Lower leg skin (tissue), 4 donors: ENCODE data around the gene TRAPPC3L. TPM values are rescaled to one million over a fixed set of nuclear protein-coding genes. Genes with fewer than 3 reads are reported as not detected.

Experiments
- DNase-seq, 2 donors: peaks; one replicate each; pipeline ENCODE4 v3.0.0-alpha.2; 2019; ENCODE audit warnings: low spot score in 2 of 2
- H3K4me3 ChIP-seq: fragments of 200-600 bp; sonication (generic); 2 replicates; pipeline ENCODE4 v1.5.1; 2017; ENCODE audit warnings: mild to moderate bottlenecking, low read depth; ENCODE audit not compliant: poor library complexity, severe bottlenecking
- POLR2A ChIP-seq, 2 donors: fragments of 450-650 bp; IDR thresholded peaks; one replicate each; pipeline ENCODE4 v1.6.1; 2016 to 2017; ENCODE audit warnings: antibody characterized with exemption in 2 of 2, mild to moderate bottlenecking in 1 of 2, moderate library complexity in 1 of 2
- WGBS, 2 donors: methylation state at CpG; one replicate each; pipeline ENCODE4 v1.1.5; 2018; 5-methylcytosine and 5-hydroxymethylcytosine counted together
- intact Hi-C: fragments of 100-400 bp; cut with DNase I; formaldehyde crosslinking; loops from one replicate; pipeline ENCODE4 v1.15.0; 2023; ENCODE audit warnings: low total_unique reads
- total RNA-seq, 4 donors: library from RNA; depleted of rRNA; stranded (reverse); fragments of >200 nt; gene quantifications; one replicate each; pipeline ENCODE4 v1.1.0, GENCODE V29; 2016
- TF ChIP-seq, protein P1 (sequence below), 3 donors: fragments of 450-650 bp; IDR thresholded peaks; one replicate each; pipeline ENCODE4 v1.5.1; 2016; ENCODE audit warnings: antibody characterized with exemption in 3 of 3, mild to moderate bottlenecking in 3 of 3, moderate library complexity in 2 of 3

The TRAPPC3L gene
- total RNA-seq, 4 donors from 2014 or later = not detected

DNA sequence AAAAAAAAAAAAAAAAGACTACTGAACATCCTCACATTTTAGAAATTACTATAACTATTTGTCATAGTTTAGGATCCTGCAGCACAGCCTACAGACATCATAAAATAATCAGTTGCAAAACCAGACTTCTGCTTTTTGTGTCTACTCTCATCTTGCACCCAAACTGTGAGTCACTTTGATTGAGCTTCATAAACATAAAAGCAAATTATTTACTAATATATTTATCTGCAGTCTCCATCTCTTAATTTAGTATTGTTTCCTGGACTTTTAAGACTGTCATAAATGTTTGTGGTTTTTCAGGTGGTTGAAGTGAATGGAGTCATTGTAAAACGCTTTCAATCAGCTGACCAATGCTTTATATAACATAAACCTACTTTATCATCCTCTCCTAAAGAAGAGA is 99.1 kb downstream of the TRAPPC3L start:
- no peak overlapping the region for H3K4me3 ChIP-seq
- TF ChIP-seq, protein P1, sequence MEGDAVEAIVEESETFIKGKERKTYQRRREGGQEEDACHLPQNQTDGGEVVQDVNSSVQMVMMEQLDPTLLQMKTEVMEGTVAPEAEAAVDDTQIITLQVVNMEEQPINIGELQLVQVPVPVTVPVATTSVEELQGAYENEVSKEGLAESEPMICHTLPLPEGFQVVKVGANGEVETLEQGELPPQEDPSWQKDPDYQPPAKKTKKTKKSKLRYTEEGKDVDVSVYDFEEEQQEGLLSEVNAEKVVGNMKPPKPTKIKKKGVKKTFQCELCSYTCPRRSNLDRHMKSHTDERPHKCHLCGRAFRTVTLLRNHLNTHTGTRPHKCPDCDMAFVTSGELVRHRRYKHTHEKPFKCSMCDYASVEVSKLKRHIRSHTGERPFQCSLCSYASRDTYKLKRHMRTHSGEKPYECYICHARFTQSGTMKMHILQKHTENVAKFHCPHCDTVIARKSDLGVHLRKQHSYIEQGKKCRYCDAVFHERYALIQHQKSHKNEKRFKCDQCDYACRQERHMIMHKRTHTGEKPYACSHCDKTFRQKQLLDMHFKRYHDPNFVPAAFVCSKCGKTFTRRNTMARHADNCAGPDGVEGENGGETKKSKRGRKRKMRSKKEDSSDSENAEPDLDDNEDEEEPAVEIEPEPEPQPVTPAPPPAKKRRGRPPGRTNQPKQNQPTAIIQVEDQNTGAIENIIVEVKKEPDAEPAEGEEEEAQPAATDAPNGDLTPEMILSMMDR (IDR thresholded peaks at IDR 0.05) = no peak
- no peak for TF ChIP-seq POLR2A (IDR thresholded peaks at IDR 0.05)
- intact Hi-C loops = no loop called here
- no peak for DNase-seq
- WGBS, 2 donors = 79 to 80% methylated on average over 1 of the region's 1 CpG

DNA sequence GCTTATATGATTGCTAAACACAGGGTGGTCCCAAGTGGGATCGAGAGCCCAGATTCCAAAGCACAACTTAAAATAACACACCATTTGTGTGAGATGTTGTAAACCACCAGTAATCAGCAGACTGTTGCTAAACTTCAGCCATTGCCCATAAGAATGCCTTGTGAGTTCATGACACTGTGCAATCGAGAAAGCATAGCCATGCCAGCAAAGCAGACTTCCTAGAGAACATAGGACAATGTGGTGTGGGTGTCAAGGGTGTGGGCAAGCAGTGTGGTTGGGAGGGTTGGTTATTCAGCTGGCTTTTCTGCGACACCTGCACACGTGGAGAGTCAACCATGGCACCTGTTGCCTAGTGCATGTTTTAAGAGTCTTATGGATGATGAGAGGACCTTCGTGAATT is 100.4 kb downstream of the TRAPPC3L start:
- 55 to 72% methylated on average over 5 of the region's 5 CpGs for WGBS, 2 donors
- intact Hi-C loops = no loop called here
- DNase-seq = no peak
- TF ChIP-seq POLR2A (IDR thresholded peaks at IDR 0.05) = no peak
- no peak overlapping the region for H3K4me3 ChIP-seq

Other genes starting within 250 kb of the TRAPPC3L start
- 10 to 100 TPM; 29.0 to 50.4 (median 38.7) TPM for gene DSE, start 174.7 kb downstream of the TRAPPC3L start, total RNA-seq
- gene CALHM6, start 84.3 kb downstream of the TRAPPC3L start, total RNA-seq = 1 to 10 TPM in 2 of 4 donors, under 1 TPM in 1, not detected in 1; 0.65 to 3.3 (median 2.6) TPM
- 1 to 10 TPM in 3 of 4 donors, under 1 TPM in 1; 0.34 to 3.9 (median 1.7) TPM for gene CALHM5, start 34.0 kb downstream of the TRAPPC3L start, total RNA-seq
- gene CALHM4, start 8.1 kb upstream of the TRAPPC3L start, total RNA-seq = 1 to 10 TPM in 1 of 4 donors, not detected in 3; 4.5 TPM
- gene RWDD1, start 25.8 kb upstream of the TRAPPC3L start, total RNA-seq = 10 to 100 TPM; 21.9 to 37.1 (median 30.5) TPM
- gene RSPH4A, start 70.8 kb upstream of the TRAPPC3L start, total RNA-seq = under 1 TPM in 3 of 4 donors, not detected in 1; 0.19 to 0.68 (median 0.34) TPM
- gene ZUP1, start 123.1 kb upstream of the TRAPPC3L start, total RNA-seq = 10 to 100 TPM in 2 of 4 donors, 1 to 10 TPM in 2; 5.8 to 10.5 (median 8.7) TPM
- 10 to 100 TPM in 1 of 4 donors, 1 to 10 TPM in 3; 6.3 to 22.2 (median 8.9) TPM for gene KPNA5, start 135.5 kb upstream of the TRAPPC3L start, total RNA-seq
- 1 to 10 TPM; 1.9 to 5.6 (median 3.5) TPM for gene FAM162B, start 220.0 kb upstream of the TRAPPC3L start, total RNA-seq